Measurements from ENCODE around the gene SYNE3. TPM values are rescaled to one million over a fixed set of nuclear protein-coding genes. Genes with fewer than 3 reads are reported as not detected.

Gene SYNE3
- total RNA-seq, 3 donors from 2014 or later: 13.5 to 112 (median 22.0) TPM

DNA sequence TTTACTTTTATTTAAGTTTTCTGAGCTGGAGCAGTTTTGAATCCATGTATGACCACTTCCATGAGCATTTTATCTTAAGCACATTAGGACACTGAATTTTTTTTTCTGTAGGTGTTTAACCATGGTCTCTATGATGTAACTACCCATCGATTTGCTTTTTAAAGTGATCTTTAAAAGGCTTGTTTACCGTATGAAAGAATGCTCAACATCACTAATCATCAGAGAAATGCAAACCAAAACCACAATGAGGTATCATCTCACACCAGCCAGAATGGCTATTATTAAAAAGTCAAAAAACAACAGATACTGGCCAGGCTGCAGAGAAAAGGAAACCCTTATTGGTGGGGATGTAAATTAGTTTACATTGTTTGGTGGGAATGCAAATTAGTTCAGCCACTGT is 41.4 kb upstream of the SYNE3 start:
- TF ChIP-seq CTCF (IDR thresholded peaks at IDR 0.05) (no peak), POLR2A (IDR thresholded peaks at IDR 0.05) (no peak), POLR2AphosphoS5 (IDR thresholded peaks at IDR 0.05) (no peak)
- Histone ChIP-seq H3K4me3 (no peak overlapping the region), H3K36me3 (no peaks in the 10 kb centered on the region), H3K4me1 (no peaks in the 10 kb centered on the region), H3K27ac (no peak overlapping the region), H3K9me3 (no peaks in the 10 kb centered on the region), H3K27me3 (no peaks in the 10 kb centered on the region)
- intact Hi-C loops (cut with DNase I; ENCODE audit: low total_unique reads): no loop called here
- no peak for DNase-seq (ENCODE audit: low spot score in 2 of 2)

DNA sequence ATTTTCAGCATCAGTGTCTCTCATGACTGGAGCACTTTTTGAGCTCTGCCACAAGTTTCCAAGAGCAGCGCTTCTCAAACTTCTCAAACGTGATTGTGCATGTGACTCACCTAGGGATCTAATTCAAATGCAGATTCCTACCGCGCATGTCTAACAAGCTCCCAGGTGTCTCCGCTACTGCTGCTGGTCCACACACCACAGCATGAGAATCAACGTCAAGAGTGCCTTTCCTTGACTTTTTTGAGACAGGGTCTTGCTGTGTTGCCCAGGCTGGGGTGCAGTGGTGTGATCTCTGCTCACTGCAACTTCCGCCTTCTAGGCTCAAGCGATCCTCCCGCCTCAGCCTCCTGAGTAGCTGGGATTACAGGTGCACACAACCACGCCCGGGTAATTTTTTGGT is 40.8 kb upstream of the SYNE3 start:
- Histone ChIP-seq H3K36me3 (no peaks in the 10 kb centered on the region), H3K4me3 (no peak overlapping the region), H3K27me3 (no peaks in the 10 kb centered on the region), H3K4me1 (no peaks in the 10 kb centered on the region), H3K9me3 (no peaks in the 10 kb centered on the region), H3K27ac (no peak overlapping the region)
- DNase-seq (ENCODE audit: low spot score in 2 of 2): no peak
- no peak for TF ChIP-seq POLR2AphosphoS5 (IDR thresholded peaks at IDR 0.05)
- no peak for TF ChIP-seq CTCF (IDR thresholded peaks at IDR 0.05)
- TF ChIP-seq POLR2A (IDR thresholded peaks at IDR 0.05): no peak
- intact Hi-C loops (cut with DNase I; ENCODE audit: low total_unique reads): no loop called here

DNA sequence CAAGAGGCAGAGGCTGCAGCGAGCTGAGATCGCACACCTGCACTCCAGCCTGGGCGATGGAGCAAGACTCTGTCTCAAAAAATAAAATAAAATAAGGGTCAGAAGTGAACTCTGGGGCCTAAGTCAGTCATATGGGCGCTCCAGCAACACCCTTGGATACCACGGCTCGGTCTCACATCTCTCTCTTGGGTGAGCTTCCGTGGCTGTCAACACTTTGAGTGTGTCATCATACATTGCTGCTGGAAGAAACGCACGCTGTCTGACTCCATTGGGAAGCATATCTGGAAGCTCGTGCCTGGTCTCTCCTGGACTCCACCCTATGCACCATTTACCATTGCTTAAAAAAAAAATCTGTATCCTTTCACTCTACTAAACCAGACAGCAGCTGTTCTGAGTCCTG is 38.6 kb upstream of the SYNE3 start:
- Histone ChIP-seq H3K9me3 (no peaks in the 10 kb centered on the region), H3K4me3 (no peak overlapping the region), H3K36me3 (no peaks in the 10 kb centered on the region), H3K27me3 (no peaks in the 10 kb centered on the region), H3K27ac (no peak overlapping the region), H3K4me1 (no peaks in the 10 kb centered on the region)
- intact Hi-C loops (cut with DNase I; ENCODE audit: low total_unique reads): no loop called here
- TF ChIP-seq CTCF (IDR thresholded peaks at IDR 0.05) (no peak), POLR2AphosphoS5 (IDR thresholded peaks at IDR 0.05) (no peak), POLR2A (IDR thresholded peaks at IDR 0.05) (no peak)
- no peak for DNase-seq (ENCODE audit: low spot score in 2 of 2)

DNA sequence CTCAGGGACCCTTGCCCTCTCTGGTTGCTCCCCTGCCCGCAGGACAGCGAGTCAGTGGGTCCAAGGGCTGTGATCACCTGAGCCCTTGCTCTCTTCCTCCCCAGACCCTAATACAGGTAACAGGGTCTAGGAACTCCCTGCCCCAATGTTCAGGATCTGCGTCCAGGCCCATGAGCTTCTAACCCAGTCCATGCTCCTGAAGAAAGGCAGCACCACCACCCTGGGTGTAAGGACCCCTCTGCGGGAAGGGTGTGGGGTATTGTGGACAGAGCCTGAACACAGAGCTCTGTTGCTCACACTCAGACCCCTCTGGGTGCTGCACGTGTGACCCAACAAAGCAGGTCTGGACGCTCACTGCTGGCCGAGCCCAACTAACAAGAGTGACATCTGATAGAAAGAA is 36.7 kb upstream of the SYNE3 start:
- no peak for DNase-seq (ENCODE audit: low spot score in 2 of 2)
- no peak for TF ChIP-seq POLR2AphosphoS5 (IDR thresholded peaks at IDR 0.05)
- TF ChIP-seq POLR2A (IDR thresholded peaks at IDR 0.05): no peak
- no peak for TF ChIP-seq CTCF (IDR thresholded peaks at IDR 0.05)
- Histone ChIP-seq H3K27me3 (no peaks in the 10 kb centered on the region), H3K27ac (no peak overlapping the region), H3K4me3 (no peak overlapping the region), H3K36me3 (no peaks in the 10 kb centered on the region), H3K4me1 (no peaks in the 10 kb centered on the region), H3K9me3 (no peaks in the 10 kb centered on the region)
- intact Hi-C loops (cut with DNase I; ENCODE audit: low total_unique reads): no loop called here

GRCh38 chr14:95551435-95551834 is 35.0 kb upstream of the SYNE3 start:
- Histone ChIP-seq H3K36me3 (no peaks in the 10 kb centered on the region), H3K4me3 (no peak overlapping the region), H3K9me3 (no peaks in the 10 kb centered on the region), H3K27me3 (no peaks in the 10 kb centered on the region), H3K4me1 (peaks cover 0 to 6% of the 10 kb centered on the region in 2 donors), H3K27ac (no peak overlapping the region)
- no peak for DNase-seq (ENCODE audit: low spot score in 2 of 2)
- intact Hi-C loops (cut with DNase I; ENCODE audit: low total_unique reads): no loop called here
- TF ChIP-seq CTCF (IDR thresholded peaks at IDR 0.05) (no peak), POLR2AphosphoS5 (IDR thresholded peaks at IDR 0.05) (no peak), POLR2A (IDR thresholded peaks at IDR 0.05) (no peak)

Data from breast epithelium (tissue), 4 donors.